Neural cell (in vitro differentiated cells): ENCODE measurements around the gene NIM1K. TPM values are rescaled to one million over a fixed set of nuclear protein-coding genes. Genes with fewer than 3 reads are reported as not detected.
"Not testable (repeated sequence)": the region's sequence is repeated elsewhere in the genome, so short reads cannot be mapped to it uniquely, and the experiment has no call there.

ENCODE experiments used
- H2AFZ ChIP-seq: fragments of 200-600, 300-800 bp; sonication (generic), shearing (Covaris generic); 2 replicates; pipeline ENCODE4 v1.6.0; 2014; ENCODE audit warnings: low read depth, mild to moderate bottlenecking, antibody characterized with exemption, low read length, moderate library complexity
- H3F3A ChIP-seq: fragments of 200-600 bp; shearing (Covaris generic); 2 replicates; pipeline ENCODE4 v1.6.1; 2016; ENCODE audit warnings: mild to moderate bottlenecking, moderate library complexity, mixed read lengths, antibody characterized with exemption, low read length; ENCODE audit not compliant: insufficient read depth, poor library complexity, severe bottlenecking
- H3K27ac ChIP-seq: fragments of 200-600, 300-800 bp; sonication (generic), shearing (Covaris generic); 2 replicates; pipeline ENCODE4 v1.5.1; 2014; ENCODE audit warnings: mild to moderate bottlenecking, low read length, moderate library complexity
- H3K27me3 ChIP-seq: fragments of 300-800, 200-600 bp; sonication (generic), shearing (Covaris generic); 2 replicates; pipeline ENCODE4 v1.6.0; 2014; ENCODE audit warnings: mild to moderate bottlenecking, low read depth, low read length, moderate library complexity; ENCODE audit not compliant: insufficient read depth
- H3K36me3 ChIP-seq: fragments of 300-800, 200-600 bp; sonication (generic), shearing (Covaris generic); 2 replicates; pipeline ENCODE4 v1.5.1; 2014; ENCODE audit warnings: mild to moderate bottlenecking, antibody characterized with exemption, low read length, moderate library complexity; ENCODE audit not compliant: insufficient read depth
- H3K4me2 ChIP-seq: fragments of 300-800, 200-600 bp; sonication (generic), shearing (Covaris generic); 2 replicates; pipeline ENCODE4 v1.6.0; 2014; ENCODE audit warnings: mild to moderate bottlenecking, low read length
- H3K4me3 ChIP-seq: fragments of 300-800, 200-600 bp; sonication (generic), shearing (Covaris generic); 2 replicates; pipeline ENCODE4 v1.5.1; 2014; ENCODE audit warnings: mild to moderate bottlenecking, low read length, moderate library complexity
- H3K79me2 ChIP-seq: fragments of 200-600 bp; shearing (Covaris generic); replicated peaks from 2 replicates; pipeline ENCODE4 v1.6.0; 2014; ENCODE audit warnings: mild to moderate bottlenecking, low read length, moderate library complexity; ENCODE audit not compliant: insufficient read depth
- H3K9ac ChIP-seq: fragments of 300-800, 200-600 bp; sonication (generic), shearing (Covaris generic); 2 replicates; pipeline ENCODE4 v1.6.1; 2016; ENCODE audit warnings: mild to moderate bottlenecking, low read length, mixed read lengths
- H3K9me2 ChIP-seq: fragments of 200-600 bp; shearing (Covaris generic); 2 replicates; pipeline ENCODE4 v1.6.1; 2016; ENCODE audit warnings: mild to moderate bottlenecking, low read length, mixed read lengths; ENCODE audit not compliant: insufficient read depth
- H3K9me3 ChIP-seq: fragments of 200-600, 300-800 bp; sonication (generic), shearing (Covaris generic); 2 replicates; pipeline ENCODE4 v1.6.1; 2016; ENCODE audit warnings: mild to moderate bottlenecking, mixed run types, low read length, moderate library complexity, mixed read lengths
- H4K20me1 ChIP-seq: fragments of 200-600 bp; shearing (Covaris generic); 2 replicates; pipeline ENCODE4 v1.6.1; 2016; ENCODE audit warnings: mild to moderate bottlenecking, mixed run types; ENCODE audit not compliant: insufficient read depth
- EP300 ChIP-seq: fragments of 450-650 bp; conservative IDR thresholded peaks from 2 replicates; pipeline ENCODE4 v1.6.1; 2014; ENCODE audit warnings: antibody characterized with exemption, mild to moderate bottlenecking, moderate library complexity; ENCODE audit not compliant: poor library complexity, severe bottlenecking
- EZH2 ChIP-seq: fragments of 200-600, 300-800 bp; shearing (Covaris generic), sonication (generic); IDR thresholded peaks from 2 replicates; pipeline ENCODE4 v1.6.1; 2014; ENCODE audit warnings: antibody characterized with exemption, low read length, borderline replicate concordance, mild to moderate bottlenecking; ENCODE audit not compliant: insufficient read depth, poor library complexity, severe bottlenecking
- MXI1 ChIP-seq: fragments of 450-650 bp; conservative IDR thresholded peaks from 2 replicates; pipeline ENCODE4 v1.6.1; 2014; ENCODE audit warnings: antibody characterized with exemption, mild to moderate bottlenecking; ENCODE audit not compliant: poor library complexity, severe bottlenecking
- POLR2AphosphoS5 ChIP-seq: IDR thresholded peaks from 2 replicates; pipeline ENCODE4 v1.6.1; 2012
- RAD21 ChIP-seq: fragments of 450-650 bp; conservative IDR thresholded peaks from 2 replicates; pipeline ENCODE4 v1.6.1; 2014; ENCODE audit warnings: antibody characterized with exemption, mild to moderate bottlenecking, moderate library complexity
- SMC3 ChIP-seq: fragments of 450-650 bp; conservative IDR thresholded peaks from 2 replicates; pipeline ENCODE4 v1.6.1; 2014; ENCODE audit warnings: antibody characterized with exemption, mild to moderate bottlenecking, moderate library complexity; ENCODE audit not compliant: poor library complexity
- TAF1 ChIP-seq: IDR thresholded peaks from 2 replicates; pipeline ENCODE4 v1.6.1; 2012; ENCODE audit warnings: low read depth
- polyA plus RNA-seq: library from polyadenylated mRNA; depleted of rRNA; stranded (reverse); fragments of >200 nt; gene quantifications from 2 replicates; pipeline ENCODE4 v1.2.3, GENCODE V29; 2014
- TF ChIP-seq, protein P1 (sequence below): IDR thresholded peaks from 2 replicates; pipeline ENCODE4 v1.6.1; 2012; ENCODE audit warnings: borderline replicate concordance
- TF ChIP-seq, protein P2 (sequence below): fragments of 450-650 bp; IDR thresholded peaks from 2 replicates; pipeline ENCODE4 v1.5.1; 2014; ENCODE audit warnings: antibody characterized with exemption, mild to moderate bottlenecking, moderate library complexity; ENCODE audit not compliant: poor library complexity, severe bottlenecking

NIM1K gene
- polyA plus RNA-seq, 1 donor from 2014 or later, result 4.4 TPM

DNA sequence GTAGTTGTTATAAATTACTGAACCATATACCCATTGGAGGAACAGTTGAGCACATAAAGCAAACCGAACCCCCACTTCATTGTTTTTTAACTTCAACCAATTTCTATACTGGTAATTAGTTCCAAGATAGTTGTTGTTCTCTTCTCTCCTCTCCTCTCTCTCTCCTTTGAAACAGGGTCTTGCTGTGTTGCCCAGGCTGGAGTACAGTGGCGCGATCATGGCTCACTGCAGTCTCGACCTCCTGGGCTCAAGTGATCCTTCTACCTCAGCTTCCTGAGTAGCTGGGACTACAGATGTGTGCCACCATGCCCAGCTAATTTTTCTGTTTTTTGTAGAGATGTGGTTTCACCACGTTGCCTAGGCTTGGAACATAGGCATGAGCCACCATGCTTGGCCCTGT is 27.2 kb upstream of the NIM1K start:
- not testable (repeated sequence) for H4K20me1 ChIP-seq, H3K9ac ChIP-seq

DNA sequence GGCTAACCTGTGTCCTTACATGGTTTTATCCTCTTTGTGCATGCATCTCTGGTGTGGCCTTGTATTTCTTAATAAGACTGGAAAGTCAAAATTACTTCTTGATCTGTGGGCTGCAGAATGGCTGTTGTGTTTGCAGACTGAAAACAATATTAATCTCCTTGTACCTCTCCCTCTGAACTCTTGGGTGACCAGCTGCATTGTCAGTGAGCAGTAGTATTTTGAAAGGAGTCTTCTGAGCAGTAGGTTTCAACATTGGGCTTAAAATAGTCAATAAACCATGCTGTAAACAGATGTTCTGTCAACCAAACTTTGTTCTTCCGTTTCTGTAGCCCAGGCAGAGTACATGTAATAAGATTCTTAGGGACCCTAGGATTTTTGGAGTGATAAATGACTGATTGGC is 26.7 kb upstream of the NIM1K start:
- no peak overlapping the region for H3K4me2 ChIP-seq
- H3K27ac ChIP-seq, result no peak overlapping the region
- H3F3A ChIP-seq, result no peaks in the 10 kb centered on the region
- H4K20me1 ChIP-seq, result no peaks in the 10 kb centered on the region
- no peaks in the 10 kb centered on the region for H3K79me2 ChIP-seq
- H3K9me2 ChIP-seq, result no peaks in the 10 kb centered on the region
- no peaks in the 10 kb centered on the region for H3K9me3 ChIP-seq
- TF ChIP-seq POLR2AphosphoS5, result no peak
- TF ChIP-seq EP300, result no peak
- TF ChIP-seq, protein P1, sequence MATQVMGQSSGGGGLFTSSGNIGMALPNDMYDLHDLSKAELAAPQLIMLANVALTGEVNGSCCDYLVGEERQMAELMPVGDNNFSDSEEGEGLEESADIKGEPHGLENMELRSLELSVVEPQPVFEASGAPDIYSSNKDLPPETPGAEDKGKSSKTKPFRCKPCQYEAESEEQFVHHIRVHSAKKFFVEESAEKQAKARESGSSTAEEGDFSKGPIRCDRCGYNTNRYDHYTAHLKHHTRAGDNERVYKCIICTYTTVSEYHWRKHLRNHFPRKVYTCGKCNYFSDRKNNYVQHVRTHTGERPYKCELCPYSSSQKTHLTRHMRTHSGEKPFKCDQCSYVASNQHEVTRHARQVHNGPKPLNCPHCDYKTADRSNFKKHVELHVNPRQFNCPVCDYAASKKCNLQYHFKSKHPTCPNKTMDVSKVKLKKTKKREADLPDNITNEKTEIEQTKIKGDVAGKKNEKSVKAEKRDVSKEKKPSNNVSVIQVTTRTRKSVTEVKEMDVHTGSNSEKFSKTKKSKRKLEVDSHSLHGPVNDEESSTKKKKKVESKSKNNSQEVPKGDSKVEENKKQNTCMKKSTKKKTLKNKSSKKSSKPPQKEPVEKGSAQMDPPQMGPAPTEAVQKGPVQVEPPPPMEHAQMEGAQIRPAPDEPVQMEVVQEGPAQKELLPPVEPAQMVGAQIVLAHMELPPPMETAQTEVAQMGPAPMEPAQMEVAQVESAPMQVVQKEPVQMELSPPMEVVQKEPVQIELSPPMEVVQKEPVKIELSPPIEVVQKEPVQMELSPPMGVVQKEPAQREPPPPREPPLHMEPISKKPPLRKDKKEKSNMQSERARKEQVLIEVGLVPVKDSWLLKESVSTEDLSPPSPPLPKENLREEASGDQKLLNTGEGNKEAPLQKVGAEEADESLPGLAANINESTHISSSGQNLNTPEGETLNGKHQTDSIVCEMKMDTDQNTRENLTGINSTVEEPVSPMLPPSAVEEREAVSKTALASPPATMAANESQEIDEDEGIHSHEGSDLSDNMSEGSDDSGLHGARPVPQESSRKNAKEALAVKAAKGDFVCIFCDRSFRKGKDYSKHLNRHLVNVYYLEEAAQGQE, result no peak
- no peak for TF ChIP-seq RAD21
- TF ChIP-seq, protein P2, sequence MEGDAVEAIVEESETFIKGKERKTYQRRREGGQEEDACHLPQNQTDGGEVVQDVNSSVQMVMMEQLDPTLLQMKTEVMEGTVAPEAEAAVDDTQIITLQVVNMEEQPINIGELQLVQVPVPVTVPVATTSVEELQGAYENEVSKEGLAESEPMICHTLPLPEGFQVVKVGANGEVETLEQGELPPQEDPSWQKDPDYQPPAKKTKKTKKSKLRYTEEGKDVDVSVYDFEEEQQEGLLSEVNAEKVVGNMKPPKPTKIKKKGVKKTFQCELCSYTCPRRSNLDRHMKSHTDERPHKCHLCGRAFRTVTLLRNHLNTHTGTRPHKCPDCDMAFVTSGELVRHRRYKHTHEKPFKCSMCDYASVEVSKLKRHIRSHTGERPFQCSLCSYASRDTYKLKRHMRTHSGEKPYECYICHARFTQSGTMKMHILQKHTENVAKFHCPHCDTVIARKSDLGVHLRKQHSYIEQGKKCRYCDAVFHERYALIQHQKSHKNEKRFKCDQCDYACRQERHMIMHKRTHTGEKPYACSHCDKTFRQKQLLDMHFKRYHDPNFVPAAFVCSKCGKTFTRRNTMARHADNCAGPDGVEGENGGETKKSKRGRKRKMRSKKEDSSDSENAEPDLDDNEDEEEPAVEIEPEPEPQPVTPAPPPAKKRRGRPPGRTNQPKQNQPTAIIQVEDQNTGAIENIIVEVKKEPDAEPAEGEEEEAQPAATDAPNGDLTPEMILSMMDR, result no peak
- TF ChIP-seq EZH2, result no peak
- no peak for TF ChIP-seq TAF1
- no peak for TF ChIP-seq MXI1
- TF ChIP-seq SMC3, result no peak
- no peaks in the 10 kb centered on the region for H3K27me3 ChIP-seq
- H3K36me3 ChIP-seq, result peaks cover 9% of the 10 kb centered on the region
- H3K9ac ChIP-seq, result no peak overlapping the region
- H2AFZ ChIP-seq, result no peak overlapping the region
- no peak overlapping the region for H3K4me3 ChIP-seq

More for the DNA sequence above, 27.2 kb upstream of the NIM1K start:
- H3K9me3 ChIP-seq, H3K27ac ChIP-seq, H3K36me3 ChIP-seq, H3K4me2 ChIP-seq, H2AFZ ChIP-seq, H3K4me3 ChIP-seq, H3K9me2 ChIP-seq, H3K79me2 ChIP-seq, H3K27me3 ChIP-seq, H3F3A ChIP-seq: not testable (repeated sequence)

- Histone ChIP-seq H3K27me3 (no peaks in the 10 kb centered on the region), H3F3A (no peaks in the 10 kb centered on the region), H2AFZ (no peak overlapping the region), H3K79me2 (no peaks in the 10 kb centered on the region), H3K9ac (no peak overlapping the region), H3K4me3 (no peak overlapping the region), H3K9me2 (no peaks in the 10 kb centered on the region), H3K9me3 (no peaks in the 10 kb centered on the region), H3K36me3 (peaks cover 7% of the 10 kb centered on the region), H4K20me1 (no peaks in the 10 kb centered on the region), H3K27ac (no peak overlapping the region), H3K4me2 (no peak overlapping the region)
- TF ChIP-seq MXI1 (no peak), RAD21 (no peak), SMC3 (no peak), POLR2AphosphoS5 (no peak), EP300 (no peak), EZH2 (no peak), TAF1 (no peak)
- TF ChIP-seq, protein P1, result no peak
- TF ChIP-seq, protein P2, result no peak
Measured at GRCh38 chr5:43168175-43168574, 23.9 kb upstream of the NIM1K start.
